HepG2 (cell line): ENCODE results near the gene LDLRAD4. TPM values are rescaled to one million over a fixed set of nuclear protein-coding genes. Genes with fewer than 3 reads are reported as not detected.

ENCODE experiments used
- ATAC-seq: fragments of 200-7000 bp; cut with Tn5 transposase; 3 replicates; pipeline ENCODE4 v1.9.1; 2020; ENCODE audit warnings: mild to moderate bottlenecking, moderate library complexity
- BruUV-seq: library from RNA; stranded (reverse); fragments of 400-500 nt; replicated peaks from 2 replicates; lab custom pipeline; 2021; lab: Mats Ljungman, UMichigan
- CTCF ChIA-PET: fragments of 300-600 bp; formaldehyde crosslinking; extraction: SDS; loops from one replicate; lab custom pipeline; 2021; ENCODE audit warnings: low total read pairs, inconsistent platforms, low intra/inter-chr PET ratio; lab: Yijun Ruan, JAX
- POLR2A ChIA-PET: fragments of 350-600 bp; sonication (Branson Sonifier 250); formaldehyde crosslinking; loops from one replicate; lab custom pipeline; 2020; ENCODE audit warnings: antibody characterized with exemption, inconsistent platforms; lab: Yijun Ruan, JAX
- DNase-seq: peaks from one replicate; pipeline ENCODE4 v3.0.0-alpha.2; 2015; ENCODE audit warnings: low spot score
- FAIRE-seq: peaks from 3 replicates; lab custom pipeline; 2011; peaks lifted over from hg19 to GRCh38; lab: Jason Lieb, UNC
- H2AFZ ChIP-seq: one replicate; pipeline ENCODE4 v1.6.1; 2011; ENCODE audit warnings: low read length, inconsistent platforms
- H3K27ac ChIP-seq: fragments of 300-600 bp; 3 replicates; pipeline ENCODE4 v1.8.0; 2011; ENCODE audit warnings: mixed run types, mild to moderate bottlenecking, mixed read lengths, low read length, inconsistent platforms; ENCODE audit not compliant: insufficient read depth; ENCODE audit errors: extremely low read length
- H3K27me3 ChIP-seq, 2 experiments: fragments of 200-600 bp in 1 of 2; 2 replicates in 1 of 2; 3 replicates in 1 of 2; pipeline versions ENCODE4 v1.6.0 to v1.8.0; 2011; ENCODE audit warnings: low read length in 2 of 2, mild to moderate bottlenecking in 2 of 2, moderate library complexity in 2 of 2, inconsistent platforms in 1 of 2; ENCODE audit not compliant: insufficient read depth in 2 of 2, control insufficient read depth in 1 of 2
- H3K36me3 ChIP-seq, 2 experiments: fragments of 200-600 bp in 1 of 2; replicated peaks in 1 of 2; 2 replicates in 1 of 2; 3 replicates in 1 of 2; pipeline versions ENCODE4 v1.5.1 to v1.8.0; 2011; ENCODE audit warnings: low read length in 2 of 2, inconsistent platforms in 1 of 2; ENCODE audit not compliant: insufficient read depth in 2 of 2, control insufficient read depth in 1 of 2
- H3K4me1 ChIP-seq: 2 replicates; pipeline ENCODE4 v1.5.1; 2012; ENCODE audit warnings: low read length, inconsistent platforms; ENCODE audit not compliant: insufficient read depth
- H3K4me2 ChIP-seq: 2 replicates; pipeline ENCODE4 v1.6.0; 2011; ENCODE audit warnings: low read depth, low read length, inconsistent platforms
- H3K4me3 ChIP-seq, 3 experiments: fragments of 200-600 bp in 1 of 3; sonication (generic), shearing (Covaris generic) in 1 of 3; replicated peaks in 1 of 3; 2 replicates each; pipeline ENCODE4 v1.5.1; 2011 to 2016; ENCODE audit warnings: low read length in 3 of 3, inconsistent platforms in 2 of 3, low read depth in 2 of 3, mild to moderate bottlenecking in 2 of 3, control low read depth in 1 of 3, mixed read lengths in 1 of 3; ENCODE audit not compliant: insufficient read depth in 1 of 3
- H3K79me2 ChIP-seq: one replicate; pipeline ENCODE4 v1.6.1; 2011; ENCODE audit warnings: low read length, inconsistent platforms; ENCODE audit not compliant: insufficient read depth
- H3K9ac ChIP-seq: 2 replicates; pipeline ENCODE4 v1.6.0; 2011; ENCODE audit warnings: mild to moderate bottlenecking, low read depth, low read length, inconsistent platforms; ENCODE audit not compliant: insufficient read depth
- H3K9me3 ChIP-seq: 2 replicates; pipeline ENCODE4 v1.5.1; 2012; ENCODE audit warnings: mild to moderate bottlenecking, low read length
- H4K20me1 ChIP-seq: 2 replicates; pipeline ENCODE4 v1.6.0; 2011; ENCODE audit warnings: inconsistent platforms, mild to moderate bottlenecking, low read length, moderate library complexity; ENCODE audit not compliant: insufficient read depth
- EED ChIP-seq: sonication (generic); formaldehyde crosslinking; IDR thresholded peaks from 2 replicates; pipeline ENCODE4 v1.5.0; 2020; ENCODE audit warnings: mild to moderate bottlenecking, missing genetic modification reagents
- SMAD3 ChIP-seq: sonication (generic); formaldehyde crosslinking; IDR thresholded peaks from 2 replicates; pipeline ENCODE4 v1.4.0; 2020; ENCODE audit warnings: missing genetic modification reagents
- ZNF432 ChIP-seq: sonication (generic); formaldehyde crosslinking; IDR thresholded peaks from 2 replicates; pipeline ENCODE4 v1.5.0; 2020; ENCODE audit warnings: missing genetic modification reagents, mild to moderate bottlenecking, borderline replicate concordance
- WGBS: methylation state at CpG from one replicate; pipeline ENCODE4 v1.1.6; 2017; ENCODE audit warnings: low lambda C conversion rate; 5-methylcytosine and 5-hydroxymethylcytosine counted together
- in situ Hi-C: cut with HindIII; loops from 2 replicates; pipeline ENCODE4 v1.10.0; 2017; ENCODE audit warnings: low pct_unique_long_range_greater_than_20kb; ENCODE audit not compliant: extremely low pct_ligation_motif_present
- intact Hi-C: fragments of 100-400 bp; cut with micrococcal nuclease; formaldehyde crosslinking; loops from one replicate; pipeline ENCODE4 v1.10.0; 2022; ENCODE audit not compliant: unreplicated experiment
- polyA plus RNA-seq, 8 experiments: library from polyadenylated mRNA; depleted of rRNA in 3 of 8; stranded (reverse) in 7 of 8; unstranded in 1 of 8; fragments of >200 nt; fragmentation: Illumina TruSeq in 4 of 8; extraction: Trizol in 4 of 8; gene quantifications; 2 replicates each; pipeline versions ENCODE4 v1.2.1 to v1.2.3, GENCODE V29; 2011 to 2016; ENCODE audit warnings: low read depth in 4 of 8, missing spikeins in 1 of 8, mixed read lengths in 1 of 8; ENCODE audit not compliant: insufficient read depth in 1 of 8
- total RNA-seq, 5 experiments: library from RNA; depleted of rRNA; stranded (reverse); fragments of >200 nt; fragmentation: Illumina TruSeq; extraction: Trizol; gene quantifications; 2 replicates each; pipeline ENCODE4 v1.2.3, GENCODE V29; 2016; ENCODE audit warnings: low read depth in 1 of 5
- TF ChIP-seq, protein P1 (sequence below): sonication (generic); formaldehyde crosslinking; IDR thresholded peaks from 2 replicates; pipeline ENCODE4 v1.4.0; 2020; ENCODE audit warnings: missing genetic modification reagents, borderline replicate concordance
- TF ChIP-seq, protein P2 (sequence below): sonication (generic); formaldehyde crosslinking; conservative IDR thresholded peaks from 2 replicates; pipeline ENCODE4 v1.4.0; 2020; ENCODE audit warnings: mild to moderate bottlenecking, missing genetic modification reagents, moderate library complexity
- TF ChIP-seq, protein P3 (sequence below): sonication (generic); formaldehyde crosslinking; IDR thresholded peaks from 2 replicates; pipeline ENCODE4 v1.4.0; 2020; ENCODE audit warnings: mild to moderate bottlenecking, missing genetic modification reagents

LDLRAD4 gene
- total and polyA plus RNA-seq, 2 of the 13 experiments (the other 11 are each of a cell fraction or from before 2014, with no cell fraction given) = 13.6 to 20.9 TPM

DNA sequence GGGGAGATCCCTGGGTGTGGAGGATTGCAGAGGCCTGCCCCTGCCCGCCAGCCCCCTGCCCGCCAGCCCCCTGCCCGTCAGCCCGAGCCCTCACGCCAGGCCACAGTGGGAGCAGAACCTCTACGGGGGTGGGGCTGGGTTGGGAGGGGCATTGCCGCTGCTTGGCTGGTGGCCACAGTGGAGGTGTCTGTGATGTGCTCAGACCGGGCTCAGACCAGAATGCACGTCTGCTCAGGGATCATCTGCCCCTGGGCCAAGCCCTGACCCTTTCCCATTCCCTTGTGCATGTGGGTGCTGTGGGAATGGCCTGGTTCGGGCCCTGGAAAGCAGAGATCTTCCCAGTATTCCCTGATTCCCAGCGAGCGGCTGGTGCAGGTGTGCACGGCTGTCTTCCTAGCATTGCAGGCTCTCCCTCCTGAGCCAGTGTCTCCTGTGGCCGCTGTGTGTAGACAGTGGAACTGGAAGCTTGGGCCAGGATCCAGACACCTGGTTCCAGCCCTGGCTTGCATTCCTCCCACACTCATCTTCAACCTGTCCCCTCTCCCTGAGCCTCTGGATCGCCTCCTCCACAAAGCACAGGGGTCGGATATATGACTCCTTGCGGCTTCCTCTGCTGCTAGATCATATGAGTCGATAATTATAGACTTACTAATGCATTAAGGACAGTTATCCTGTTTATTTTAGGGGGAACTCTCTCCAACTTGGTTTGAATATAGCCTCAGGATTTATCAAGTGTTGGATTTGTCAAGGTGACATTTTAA lies 161.6 kb downstream of the LDLRAD4 start (continued):
- TF ChIP-seq, protein P1, sequence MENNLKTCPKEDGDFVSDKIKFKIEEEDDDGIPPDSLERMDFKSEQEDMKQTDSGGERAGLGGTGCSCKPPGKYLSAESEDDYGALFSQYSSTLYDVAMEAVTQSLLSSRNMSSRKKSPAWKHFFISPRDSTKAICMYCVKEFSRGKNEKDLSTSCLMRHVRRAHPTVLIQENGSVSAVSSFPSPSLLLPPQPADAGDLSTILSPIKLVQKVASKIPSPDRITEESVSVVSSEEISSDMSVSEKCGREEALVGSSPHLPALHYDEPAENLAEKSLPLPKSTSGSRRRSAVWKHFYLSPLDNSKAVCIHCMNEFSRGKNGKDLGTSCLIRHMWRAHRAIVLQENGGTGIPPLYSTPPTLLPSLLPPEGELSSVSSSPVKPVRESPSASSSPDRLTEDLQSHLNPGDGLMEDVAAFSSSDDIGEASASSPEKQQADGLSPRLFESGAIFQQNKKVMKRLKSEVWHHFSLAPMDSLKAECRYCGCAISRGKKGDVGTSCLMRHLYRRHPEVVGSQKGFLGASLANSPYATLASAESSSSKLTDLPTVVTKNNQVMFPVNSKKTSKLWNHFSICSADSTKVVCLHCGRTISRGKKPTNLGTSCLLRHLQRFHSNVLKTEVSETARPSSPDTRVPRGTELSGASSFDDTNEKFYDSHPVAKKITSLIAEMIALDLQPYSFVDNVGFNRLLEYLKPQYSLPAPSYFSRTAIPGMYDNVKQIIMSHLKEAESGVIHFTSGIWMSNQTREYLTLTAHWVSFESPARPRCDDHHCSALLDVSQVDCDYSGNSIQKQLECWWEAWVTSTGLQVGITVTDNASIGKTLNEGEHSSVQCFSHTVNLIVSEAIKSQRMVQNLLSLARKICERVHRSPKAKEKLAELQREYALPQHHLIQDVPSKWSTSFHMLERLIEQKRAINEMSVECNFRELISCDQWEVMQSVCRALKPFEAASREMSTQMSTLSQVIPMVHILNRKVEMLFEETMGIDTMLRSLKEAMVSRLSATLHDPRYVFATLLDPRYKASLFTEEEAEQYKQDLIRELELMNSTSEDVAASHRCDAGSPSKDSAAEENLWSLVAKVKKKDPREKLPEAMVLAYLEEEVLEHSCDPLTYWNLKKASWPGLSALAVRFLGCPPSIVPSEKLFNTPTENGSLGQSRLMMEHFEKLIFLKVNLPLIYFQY (CRISPR knock-in tag) = no peak
- TF ChIP-seq SMAD3 (CRISPR knock-in tag) = no peak
- TF ChIP-seq, protein P2, sequence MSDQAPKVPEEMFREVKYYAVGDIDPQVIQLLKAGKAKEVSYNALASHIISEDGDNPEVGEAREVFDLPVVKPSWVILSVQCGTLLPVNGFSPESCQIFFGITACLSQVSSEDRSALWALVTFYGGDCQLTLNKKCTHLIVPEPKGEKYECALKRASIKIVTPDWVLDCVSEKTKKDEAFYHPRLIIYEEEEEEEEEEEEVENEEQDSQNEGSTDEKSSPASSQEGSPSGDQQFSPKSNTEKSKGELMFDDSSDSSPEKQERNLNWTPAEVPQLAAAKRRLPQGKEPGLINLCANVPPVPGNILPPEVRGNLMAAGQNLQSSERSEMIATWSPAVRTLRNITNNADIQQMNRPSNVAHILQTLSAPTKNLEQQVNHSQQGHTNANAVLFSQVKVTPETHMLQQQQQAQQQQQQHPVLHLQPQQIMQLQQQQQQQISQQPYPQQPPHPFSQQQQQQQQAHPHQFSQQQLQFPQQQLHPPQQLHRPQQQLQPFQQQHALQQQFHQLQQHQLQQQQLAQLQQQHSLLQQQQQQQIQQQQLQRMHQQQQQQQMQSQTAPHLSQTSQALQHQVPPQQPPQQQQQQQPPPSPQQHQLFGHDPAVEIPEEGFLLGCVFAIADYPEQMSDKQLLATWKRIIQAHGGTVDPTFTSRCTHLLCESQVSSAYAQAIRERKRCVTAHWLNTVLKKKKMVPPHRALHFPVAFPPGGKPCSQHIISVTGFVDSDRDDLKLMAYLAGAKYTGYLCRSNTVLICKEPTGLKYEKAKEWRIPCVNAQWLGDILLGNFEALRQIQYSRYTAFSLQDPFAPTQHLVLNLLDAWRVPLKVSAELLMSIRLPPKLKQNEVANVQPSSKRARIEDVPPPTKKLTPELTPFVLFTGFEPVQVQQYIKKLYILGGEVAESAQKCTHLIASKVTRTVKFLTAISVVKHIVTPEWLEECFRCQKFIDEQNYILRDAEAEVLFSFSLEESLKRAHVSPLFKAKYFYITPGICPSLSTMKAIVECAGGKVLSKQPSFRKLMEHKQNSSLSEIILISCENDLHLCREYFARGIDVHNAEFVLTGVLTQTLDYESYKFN (CRISPR knock-in tag) = no peak

DNA sequence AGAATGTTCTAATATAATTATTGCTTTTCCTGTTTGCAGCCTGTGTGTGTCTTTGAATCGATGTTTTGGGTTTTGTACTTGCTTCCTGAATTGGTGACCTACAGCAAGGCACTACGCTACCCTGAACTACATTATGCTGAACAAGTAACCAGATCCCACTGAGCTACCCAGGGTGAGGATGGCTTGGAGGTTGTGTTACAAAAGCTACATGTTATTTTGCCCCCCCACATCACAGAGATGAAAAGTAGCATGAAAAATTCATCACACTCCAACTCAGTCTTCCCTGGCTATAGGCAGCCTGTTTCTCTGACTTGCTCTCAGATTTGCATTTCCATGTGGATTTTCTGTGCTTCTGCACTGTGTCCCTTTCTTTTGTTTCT lies 162.1 kb downstream of the LDLRAD4 start:
- POLR2A ChIA-PET = no interaction called here
- Histone ChIP-seq H3K36me3 (no peaks in the 10 kb centered on the region), H4K20me1 (no peaks in the 10 kb centered on the region), H3K27me3 (no peaks in the 10 kb centered on the region), H3K4me3 (no peak overlapping the region), H3K79me2 (no peaks in the 10 kb centered on the region), H3K9ac (no peak overlapping the region), H2AFZ (no peak overlapping the region), H3K4me2 (no peak overlapping the region), H3K27ac (no peak overlapping the region), H3K9me3 (no peaks in the 10 kb centered on the region), H3K4me1 (peaks cover 9% of the 10 kb centered on the region; the same call in 1 of the 2 replicates)
- DNase-seq (no peak), FAIRE-seq (no peak), ATAC-seq (no peak)
- in situ Hi-C loops (no loop called here), intact Hi-C loops (no loop called here)
- WGBS = 97% methylated on average over 2 of the region's 2 CpGs
- BruUV-seq = no TSS peak
- CTCF ChIA-PET = no interaction called here
- TF ChIP-seq EED (CRISPR knock-in tag) (no peak), ZNF432 (CRISPR knock-in tag) (no peak)
- TF ChIP-seq, protein P3, sequence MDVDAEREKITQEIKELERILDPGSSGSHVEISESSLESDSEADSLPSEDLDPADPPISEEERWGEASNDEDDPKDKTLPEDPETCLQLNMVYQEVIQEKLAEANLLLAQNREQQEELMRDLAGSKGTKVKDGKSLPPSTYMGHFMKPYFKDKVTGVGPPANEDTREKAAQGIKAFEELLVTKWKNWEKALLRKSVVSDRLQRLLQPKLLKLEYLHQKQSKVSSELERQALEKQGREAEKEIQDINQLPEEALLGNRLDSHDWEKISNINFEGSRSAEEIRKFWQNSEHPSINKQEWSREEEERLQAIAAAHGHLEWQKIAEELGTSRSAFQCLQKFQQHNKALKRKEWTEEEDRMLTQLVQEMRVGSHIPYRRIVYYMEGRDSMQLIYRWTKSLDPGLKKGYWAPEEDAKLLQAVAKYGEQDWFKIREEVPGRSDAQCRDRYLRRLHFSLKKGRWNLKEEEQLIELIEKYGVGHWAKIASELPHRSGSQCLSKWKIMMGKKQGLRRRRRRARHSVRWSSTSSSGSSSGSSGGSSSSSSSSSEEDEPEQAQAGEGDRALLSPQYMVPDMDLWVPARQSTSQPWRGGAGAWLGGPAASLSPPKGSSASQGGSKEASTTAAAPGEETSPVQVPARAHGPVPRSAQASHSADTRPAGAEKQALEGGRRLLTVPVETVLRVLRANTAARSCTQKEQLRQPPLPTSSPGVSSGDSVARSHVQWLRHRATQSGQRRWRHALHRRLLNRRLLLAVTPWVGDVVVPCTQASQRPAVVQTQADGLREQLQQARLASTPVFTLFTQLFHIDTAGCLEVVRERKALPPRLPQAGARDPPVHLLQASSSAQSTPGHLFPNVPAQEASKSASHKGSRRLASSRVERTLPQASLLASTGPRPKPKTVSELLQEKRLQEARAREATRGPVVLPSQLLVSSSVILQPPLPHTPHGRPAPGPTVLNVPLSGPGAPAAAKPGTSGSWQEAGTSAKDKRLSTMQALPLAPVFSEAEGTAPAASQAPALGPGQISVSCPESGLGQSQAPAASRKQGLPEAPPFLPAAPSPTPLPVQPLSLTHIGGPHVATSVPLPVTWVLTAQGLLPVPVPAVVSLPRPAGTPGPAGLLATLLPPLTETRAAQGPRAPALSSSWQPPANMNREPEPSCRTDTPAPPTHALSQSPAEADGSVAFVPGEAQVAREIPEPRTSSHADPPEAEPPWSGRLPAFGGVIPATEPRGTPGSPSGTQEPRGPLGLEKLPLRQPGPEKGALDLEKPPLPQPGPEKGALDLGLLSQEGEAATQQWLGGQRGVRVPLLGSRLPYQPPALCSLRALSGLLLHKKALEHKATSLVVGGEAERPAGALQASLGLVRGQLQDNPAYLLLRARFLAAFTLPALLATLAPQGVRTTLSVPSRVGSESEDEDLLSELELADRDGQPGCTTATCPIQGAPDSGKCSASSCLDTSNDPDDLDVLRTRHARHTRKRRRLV (CRISPR knock-in tag) = no peak
